AG04450 (cell line): ENCODE data around the gene ALKBH7. TPM values are rescaled to one million over a fixed set of nuclear protein-coding genes. Genes with fewer than 3 reads are reported as not detected.
A peak's percentile ranks its signal among the peaks of the same experiment; 100 is the strongest.

Experiments used
- CTCF ChIA-PET: fragments of 300-600, 350-600 bp; formaldehyde crosslinking; extraction: SDS; loops from one replicate; lab custom pipeline; 2022; ENCODE audit warnings: antibody characterized with exemption, inconsistent platforms; lab: Charles Lee
- POLR2A ChIA-PET: fragments of 350-600 bp; formaldehyde crosslinking; extraction: SDS; loops from one replicate; lab custom pipeline; 2021; ENCODE audit warnings: antibody characterized with exemption, inconsistent platforms; lab: Yijun Ruan, JAX
- DNase-seq: peaks from one replicate; pipeline ENCODE4 v3.0.0-alpha.2; 2011; ENCODE audit warnings: low read depth, low spot score
- H3K27ac ChIP-seq: one replicate; pipeline ENCODE4 v1.5.1; 2012; ENCODE audit warnings: low read depth, low read length, control low read depth
- H3K27me3 ChIP-seq: one replicate; pipeline ENCODE4 v1.6.0; 2012; ENCODE audit warnings: low read length; ENCODE audit not compliant: control insufficient read depth, insufficient read depth
- H3K4me3 ChIP-seq: 2 replicates; pipeline ENCODE4 v1.5.1; 2011; ENCODE audit warnings: mild to moderate bottlenecking, low read depth, low read length, control low read depth
- H3K9me3 ChIP-seq: 2 replicates; pipeline ENCODE4 v1.5.1; 2012; ENCODE audit warnings: low read length; ENCODE audit not compliant: control insufficient read depth, insufficient read depth
- CTCF ChIP-seq: IDR thresholded peaks from 2 replicates; pipeline ENCODE4 v1.5.1; 2011; ENCODE audit warnings: low read depth, low read length, control low read depth, inconsistent platforms
- polyA plus RNA-seq: library from polyadenylated mRNA; depleted of rRNA; stranded (reverse); fragments of >200 nt; gene quantifications from 2 replicates; pipeline ENCODE4 v1.2.3, GENCODE V29; 2011

The ALKBH7 gene
- polyA plus RNA-seq, 1 experiment: 11.6 TPM

- H3K27me3 ChIP-seq: no peaks in the 10 kb centered on the region
- peak overlapping the region; percentile 77 for H3K4me3 ChIP-seq
- DNase-seq: peak; percentile 98
- peak overlapping the region; percentile 93 for H3K27ac ChIP-seq
- H3K9me3 ChIP-seq: peaks cover 3% of the 10 kb centered on the region; the same call in 1 of the 2 replicates
- CTCF ChIA-PET: interaction anchor here (0.5 to 1.0 kb wide), 2 partner anchors 19 to 154 kb away, joined by 3 read pairs; no protein-coding TSS in a partner anchor
- no peak for TF ChIP-seq CTCF
- POLR2A ChIA-PET: interaction anchor here (0.5 to 2.0 kb wide), 6 partner anchors 12 to 1542 kb away, joined by 3 to 15 read pairs (median 6); partner anchors contain the start of genes CLPP, GTF2F1 and KHSRP
Observed at GRCh38 chr19:6373096-6373812, 660 bp downstream of the ALKBH7 start.

DNA sequence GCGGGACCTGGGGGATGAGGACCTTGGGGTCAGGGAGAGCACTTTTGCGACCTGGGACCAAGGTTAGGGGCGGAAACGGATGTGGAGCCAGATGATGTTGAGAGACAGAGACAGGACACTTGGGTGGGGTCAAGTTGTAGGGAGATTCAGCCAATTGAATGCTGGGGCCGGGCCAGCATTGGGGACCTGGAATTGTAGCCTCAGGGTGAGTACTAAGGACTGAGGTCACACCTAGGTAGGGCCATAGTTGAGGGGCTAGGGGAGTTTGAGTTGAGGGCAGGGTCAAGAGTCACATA lies 1.2 kb downstream of the ALKBH7 start:
- Histone ChIP-seq H3K27ac (peak overlapping the region; percentile 21), H3K4me3 (peak overlapping the region; percentile 64), H3K27me3 (no peaks in the 10 kb centered on the region), H3K9me3 (peaks cover 3% of the 10 kb centered on the region; the same call in 1 of the 2 replicates)
- CTCF ChIA-PET: no interaction called here
- no peak for DNase-seq
- no peak for TF ChIP-seq CTCF
- POLR2A ChIA-PET: interaction anchor here (2.0 kb wide), 1 partner anchor 20 kb away, joined by 6 read pairs; the partner anchor contains the start of gene GTF2F1

DNA sequence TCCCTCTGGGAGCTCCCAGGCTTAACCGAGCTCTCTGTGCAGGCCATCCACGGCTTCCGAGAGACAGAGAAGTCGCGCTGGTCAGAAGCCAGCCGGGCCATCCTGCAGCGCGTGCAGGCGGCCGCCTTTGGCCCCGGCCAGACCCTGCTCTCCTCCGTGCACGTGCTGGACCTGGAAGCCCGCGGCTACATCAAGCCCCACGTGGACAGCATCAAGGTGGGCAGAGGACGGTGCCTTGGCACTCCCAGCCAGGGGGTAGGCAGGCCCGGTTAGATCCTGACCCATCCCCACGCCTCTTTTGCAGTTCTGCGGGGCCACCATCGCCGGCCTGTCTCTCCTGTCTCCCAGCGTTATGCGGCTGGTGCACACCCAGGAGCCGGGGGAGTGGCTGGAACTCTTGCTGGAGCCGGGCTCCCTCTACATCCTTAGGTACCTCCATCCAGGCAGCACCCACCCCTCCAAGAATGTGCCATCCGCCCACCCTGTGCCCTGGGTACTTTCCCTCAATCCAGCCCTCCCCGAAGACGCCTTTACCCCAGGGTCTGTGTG lies 1.6 kb downstream of the ALKBH7 start:
- H3K9me3 ChIP-seq: peaks cover 3% of the 10 kb centered on the region; the same call in 1 of the 2 replicates
- CTCF ChIA-PET: no interaction called here
- POLR2A ChIA-PET: interaction anchor here (2.0 kb wide), 1 partner anchor 19 kb away, joined by 6 read pairs; the partner anchor contains the start of gene GTF2F1
- H3K27me3 ChIP-seq: no peaks in the 10 kb centered on the region
- peak overlapping the region; percentile 21 for H3K27ac ChIP-seq
- no peak for TF ChIP-seq CTCF
- peak overlapping the region; percentile 64; the same call in 1 of the 2 replicates for H3K4me3 ChIP-seq
- DNase-seq: no peak

GRCh38 chr19:6374711-6375410 lies 2.3 kb downstream of the ALKBH7 start:
- H3K9me3 ChIP-seq: peaks cover 5% of the 10 kb centered on the region; the same call in 1 of the 2 replicates
- ChIA-PET CTCF (no interaction called here), POLR2A (no interaction called here)
- no peak overlapping the region for H3K4me3 ChIP-seq
- no peak overlapping the region for H3K27ac ChIP-seq
- H3K27me3 ChIP-seq: no peaks in the 10 kb centered on the region
- DNase-seq: no peak
- no peak for TF ChIP-seq CTCF
